Activated T-cell treated with anti-CD3 and anti-CD28 coated beads for 24 hours (primary cell): ENCODE measurements around the gene TAOK3.

Source experiments
- DNase-seq: peaks from one replicate; pipeline ENCODE4 v3.0.0-alpha.2; 2020; ENCODE audit warnings: low read depth

Gene TAOK3

DNA sequence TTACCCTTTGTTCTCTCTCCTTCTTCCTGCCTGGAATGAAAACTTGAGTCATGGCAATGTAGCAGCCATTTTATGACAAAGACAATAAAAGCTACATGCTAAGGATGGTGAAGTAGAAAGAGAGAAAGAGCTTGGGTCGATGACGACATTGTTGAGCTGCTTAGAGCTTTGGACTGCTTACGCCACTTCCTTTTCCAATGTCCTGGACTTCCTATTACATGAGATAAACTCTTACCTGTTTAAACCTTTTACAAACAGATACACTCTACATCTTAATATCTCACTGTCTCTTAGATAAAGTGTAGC is 166.6 kb downstream of the TAOK3 start:
- DNase-seq, result no peak

DNA sequence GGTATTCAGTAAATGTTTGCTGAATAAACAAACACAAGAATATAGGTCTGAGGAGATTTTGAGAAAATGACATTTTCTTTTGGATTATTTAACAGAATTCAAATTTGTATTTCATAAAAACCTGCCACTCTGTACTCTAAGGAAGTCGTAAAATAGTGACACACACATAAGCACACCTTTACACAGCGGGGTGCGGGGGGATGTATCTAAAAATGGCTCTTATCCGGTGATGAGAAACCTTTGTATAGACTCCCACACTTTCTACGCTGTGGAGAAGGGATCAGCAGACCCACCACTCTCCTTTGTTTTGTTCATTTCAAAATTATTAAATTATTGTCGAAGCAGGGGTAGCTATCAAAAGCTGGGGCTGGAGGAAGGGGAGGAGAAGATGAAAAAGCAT is 178.7 kb downstream of the TAOK3 start:
- no peak for DNase-seq

DNA sequence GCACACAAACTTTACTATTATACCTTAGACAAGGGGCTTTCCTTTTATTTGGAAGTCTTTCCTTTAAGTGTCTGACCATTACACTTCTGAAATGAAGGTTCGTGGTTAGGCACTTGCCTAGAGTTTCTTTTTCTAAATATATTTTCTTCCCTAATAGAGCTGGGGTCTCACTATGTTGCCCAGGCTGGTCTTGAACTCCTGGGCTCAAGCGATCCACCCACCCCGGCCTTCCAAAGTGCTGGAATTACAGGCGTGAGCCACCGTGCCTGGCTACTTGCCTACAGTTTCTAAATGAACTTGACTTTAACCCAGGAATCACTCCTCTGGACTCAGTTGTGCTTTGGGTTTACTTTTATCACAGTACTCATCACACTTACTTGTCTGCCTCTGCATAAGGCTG is 179.2 kb downstream of the TAOK3 start:
- no peak for DNase-seq

GRCh38 chr12:118190266-118190665 is 182.4 kb downstream of the TAOK3 start:
- DNase-seq, result no peak

DNA sequence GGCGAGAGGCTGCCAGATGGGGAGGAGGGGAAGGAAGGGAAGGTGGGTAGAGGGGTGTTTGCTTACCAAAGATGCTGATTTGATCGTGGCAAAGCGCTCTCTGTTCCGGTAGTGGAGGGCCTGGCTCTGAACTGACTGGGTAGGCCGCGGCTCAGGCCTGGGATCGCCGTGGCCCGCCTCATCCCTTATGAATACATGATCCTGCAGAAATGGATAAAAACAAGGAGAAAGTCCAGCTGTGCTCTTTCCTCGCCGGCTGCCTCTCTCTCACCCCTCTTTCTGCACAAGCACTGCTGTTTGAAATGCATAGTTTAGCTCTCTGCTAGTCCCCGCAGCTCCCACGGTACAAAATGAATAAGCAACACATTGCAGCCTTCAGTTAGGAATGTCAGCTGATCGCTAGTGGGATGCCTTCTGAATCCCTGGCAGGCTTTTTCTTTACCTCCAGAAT is 182.9 kb downstream of the TAOK3 start:
- DNase-seq, result no peak

DNA sequence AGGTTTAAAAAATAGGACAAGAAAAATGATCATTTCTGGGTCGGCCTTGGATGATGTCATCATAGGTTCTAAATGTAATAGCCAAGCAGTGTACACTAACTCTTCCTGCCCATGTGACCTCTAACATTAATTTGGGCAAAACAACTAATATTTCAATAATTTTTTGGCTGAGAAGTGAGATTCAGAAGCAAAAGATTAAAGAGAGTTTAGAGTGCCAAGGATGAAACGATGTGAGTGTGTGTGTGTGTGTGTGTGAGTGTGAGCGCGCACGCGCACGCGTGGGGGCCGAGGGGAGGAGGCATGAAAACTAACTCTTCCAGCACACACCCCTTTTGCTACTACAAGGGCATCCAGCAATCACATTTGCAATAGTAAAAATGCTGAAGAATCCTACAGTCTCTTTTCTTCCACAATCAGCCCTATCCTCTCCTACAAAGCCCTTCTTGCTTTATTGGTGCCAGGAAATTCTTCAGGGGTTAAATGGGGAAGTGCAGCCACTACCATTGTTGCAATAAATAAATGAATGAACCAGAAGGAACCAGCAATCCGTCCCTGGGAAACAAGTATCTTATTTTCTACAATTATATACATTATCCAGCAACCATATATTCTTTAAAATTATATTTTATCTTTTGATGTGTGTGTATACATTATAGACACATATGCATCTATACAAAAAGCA is 183.9 kb downstream of the TAOK3 start:
- no peak for DNase-seq

DNA sequence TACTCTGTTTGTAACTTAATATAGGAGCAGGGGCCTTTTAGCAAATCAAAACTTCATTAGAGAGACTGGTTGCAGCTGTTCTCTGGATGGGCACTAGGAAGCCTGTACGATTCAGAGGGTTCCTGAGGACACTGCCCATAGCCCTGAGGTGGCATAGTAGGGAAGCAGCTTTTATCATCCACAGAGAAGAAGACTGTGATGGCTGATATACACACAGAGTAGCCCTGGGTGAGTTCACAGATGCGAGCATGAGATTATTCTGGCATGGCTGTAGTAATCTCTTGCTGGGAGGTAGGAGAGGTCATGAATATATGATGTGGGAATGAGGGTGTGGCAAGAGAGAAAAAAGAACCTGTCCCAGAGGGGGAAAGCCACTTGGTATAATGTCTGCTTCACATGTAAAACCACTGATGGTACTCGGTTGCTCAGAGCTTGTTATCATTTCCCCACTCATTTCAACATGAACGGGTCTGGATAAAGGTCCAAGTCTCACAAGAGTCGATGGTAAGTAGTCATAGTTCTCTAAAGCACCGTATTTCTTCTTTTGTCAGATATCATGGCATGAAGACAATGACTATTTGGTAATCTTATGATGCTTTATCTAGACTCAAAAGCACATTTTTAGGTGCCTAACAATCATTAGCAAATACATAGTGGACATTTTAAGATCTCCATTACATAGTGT is 184.8 kb downstream of the TAOK3 start:
- no peak for DNase-seq

DNA sequence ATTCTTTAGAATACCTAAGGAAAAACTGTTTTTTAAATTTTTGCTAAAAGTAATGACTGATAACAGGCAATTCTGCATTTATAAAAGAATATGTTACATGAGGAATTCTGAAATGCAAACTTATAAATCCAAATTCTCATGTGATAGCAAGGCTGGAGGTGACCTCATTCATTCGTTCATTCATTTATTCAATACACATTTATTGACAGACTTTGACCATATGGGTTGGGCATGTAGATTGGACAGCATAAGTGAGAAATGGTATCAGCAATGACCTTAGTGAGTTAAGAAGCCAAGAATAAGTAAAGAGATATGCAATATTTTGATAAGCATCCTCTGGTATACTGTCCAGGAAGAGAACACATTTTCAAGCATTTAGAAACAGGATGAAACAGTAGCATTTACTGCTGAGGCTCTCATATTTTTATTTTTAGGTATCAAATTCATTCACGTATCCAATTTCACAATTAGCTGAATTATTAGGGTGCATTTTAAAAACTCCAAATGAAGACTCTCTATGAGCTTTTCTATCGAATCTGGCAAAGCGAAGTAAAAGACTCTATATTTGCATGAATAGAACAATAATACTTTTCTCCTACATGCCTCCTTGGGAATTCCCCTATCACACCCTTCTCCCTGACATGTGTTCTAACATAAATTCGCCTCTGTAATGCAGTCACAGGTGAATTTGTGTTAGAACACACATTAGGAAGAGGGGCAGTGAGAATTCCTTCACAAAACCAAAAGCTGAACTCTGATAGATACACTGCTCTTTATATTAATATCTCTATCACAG is 186.9 kb downstream of the TAOK3 start:
- no peak for DNase-seq

GRCh38 chr12:118183711-118184110 is 189.0 kb downstream of the TAOK3 start:
- no peak for DNase-seq

DNA sequence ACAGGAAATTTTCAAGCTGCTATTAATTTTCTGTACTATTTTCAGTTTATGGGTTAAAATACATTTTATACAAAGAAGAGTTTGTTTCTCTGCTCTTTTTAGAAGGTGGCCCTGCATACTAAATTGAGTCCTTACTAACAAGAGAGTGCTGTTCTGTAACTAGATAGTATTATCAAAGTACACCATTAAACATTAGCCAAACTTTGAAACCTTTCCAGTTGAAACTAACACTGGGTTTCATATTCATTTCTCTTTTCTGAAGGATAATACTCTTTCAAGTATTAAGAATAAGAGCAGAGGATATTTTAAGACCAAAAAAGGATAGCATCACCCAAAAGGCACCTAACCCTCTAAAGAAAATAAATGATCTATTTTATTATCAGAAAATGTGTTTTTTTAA is 189.6 kb downstream of the TAOK3 start:
- no peak for DNase-seq

DNA sequence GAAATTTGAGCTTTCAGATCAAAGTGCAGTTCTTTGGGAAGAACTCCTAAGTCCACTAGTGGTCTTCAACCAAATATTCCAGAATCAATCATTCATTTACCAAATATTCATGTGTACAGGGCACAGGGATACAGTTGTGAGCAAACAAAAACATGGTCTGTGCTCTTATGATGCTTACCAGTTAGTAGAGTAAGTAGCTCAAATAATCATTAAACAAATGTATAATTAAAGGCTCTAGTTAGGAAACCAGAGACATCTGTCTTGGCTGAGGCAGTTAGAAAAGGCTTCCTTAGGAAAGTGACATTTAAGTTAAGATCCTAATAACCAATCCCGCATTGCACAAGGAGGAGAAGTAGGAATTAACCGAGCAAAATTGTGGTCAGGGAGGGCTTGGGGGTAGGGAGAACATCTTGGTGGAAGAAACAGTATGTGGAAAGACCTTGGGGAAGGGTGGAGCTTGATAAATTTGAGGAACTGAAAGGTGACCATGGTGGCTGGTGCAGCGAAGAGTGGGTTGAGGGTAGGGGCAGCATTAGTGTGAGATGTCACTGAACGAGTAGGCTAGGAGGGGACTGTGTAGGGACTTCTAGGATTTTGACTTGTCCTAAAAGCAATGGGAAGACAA is 196.8 kb downstream of the TAOK3 start:
- DNase-seq, result no peak

DNA sequence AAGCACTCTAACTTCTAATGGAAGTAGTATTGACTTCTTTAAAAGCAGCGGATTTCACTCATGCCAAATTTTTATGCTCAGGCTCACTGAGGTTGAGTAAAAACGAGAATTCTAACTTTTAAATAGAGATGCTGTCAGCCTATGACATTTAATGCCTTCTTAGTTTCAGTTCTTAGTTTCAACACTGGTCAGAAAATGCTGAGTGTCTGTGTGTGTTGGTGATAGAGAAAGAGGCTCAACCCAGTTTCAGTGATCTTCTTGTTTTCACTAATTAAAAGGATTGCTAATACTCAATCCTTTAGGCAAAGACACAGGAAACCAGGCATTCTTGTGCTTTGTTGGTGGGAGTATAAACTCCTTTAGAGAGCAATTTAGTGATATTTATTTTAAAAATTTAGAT is 205.8 kb downstream of the TAOK3 start:
- no peak for DNase-seq

DNA sequence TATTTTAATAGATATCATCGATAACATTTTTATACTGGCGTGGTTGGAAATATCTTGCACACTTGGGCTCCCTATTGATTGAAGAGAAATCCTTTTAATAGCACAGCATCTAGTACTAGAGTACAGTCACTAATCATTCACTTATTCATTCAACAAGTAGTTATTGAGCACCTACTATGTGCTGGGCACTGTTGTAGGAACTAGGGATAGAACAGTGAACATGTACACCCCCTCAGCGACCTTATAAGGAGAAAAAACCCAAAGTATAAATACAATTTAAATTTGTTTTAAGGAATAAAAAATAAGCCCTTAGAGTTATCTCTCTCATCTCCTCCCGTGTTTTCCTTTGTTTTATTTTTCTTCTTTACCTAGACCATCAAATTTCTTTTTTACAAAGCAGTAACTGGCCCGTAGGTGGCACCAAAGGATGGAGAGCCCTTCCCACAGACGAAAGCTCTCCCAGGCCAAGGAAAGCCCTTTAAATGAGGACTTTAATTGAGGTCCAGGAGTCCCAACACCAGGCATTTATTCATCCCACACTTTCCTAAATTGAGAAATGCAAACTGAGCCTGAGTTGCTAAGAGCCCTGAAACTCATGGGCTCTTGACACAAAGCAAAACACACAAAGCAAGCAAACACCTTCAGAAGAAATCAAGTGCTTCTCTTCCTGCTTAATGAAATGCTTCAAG is 207.8 kb downstream of the TAOK3 start:
- DNase-seq, result no peak

DNA sequence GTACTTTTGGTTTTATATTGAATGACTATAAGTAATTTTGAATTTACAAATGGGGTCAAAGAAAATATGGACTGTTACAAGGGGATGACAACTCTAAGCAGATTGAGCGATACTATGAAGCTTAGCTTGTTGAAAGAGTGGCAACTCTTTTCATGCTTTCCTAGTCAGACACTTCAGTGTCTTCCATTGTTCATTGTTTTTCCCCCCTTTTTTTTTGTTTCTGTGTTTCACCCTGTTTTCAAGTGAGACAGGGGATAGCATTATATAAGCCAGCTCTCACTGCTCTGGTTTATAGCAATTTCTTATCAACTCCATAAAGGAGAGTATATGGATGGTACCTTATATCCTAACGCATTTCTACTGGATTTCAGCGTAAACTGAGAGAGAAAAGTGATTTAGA is 212.2 kb downstream of the TAOK3 start:
- DNase-seq, result no peak

DNA sequence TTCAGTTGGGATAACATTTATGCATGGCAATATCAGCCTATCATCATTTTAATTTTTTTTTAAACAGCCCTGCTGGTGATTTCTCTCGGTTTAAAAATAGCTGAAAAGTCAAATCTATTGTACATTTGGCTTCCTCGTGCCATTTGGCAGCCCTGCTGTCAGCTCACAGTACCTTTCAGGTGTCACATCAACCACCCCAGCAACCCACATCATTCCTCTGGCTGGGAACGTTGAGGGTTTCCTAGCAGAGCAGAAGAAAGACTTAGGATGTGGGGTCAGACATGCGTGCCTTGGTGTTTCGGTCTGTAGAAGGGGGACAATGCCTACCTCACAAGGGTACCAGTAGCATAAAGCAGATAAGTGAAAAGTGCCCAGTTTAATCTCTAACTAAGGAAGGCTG is 221.0 kb downstream of the TAOK3 start:
- DNase-seq, result no peak

- DNase-seq, result no peak
Measured at GRCh38 chr12:118150625-118151024, 222.1 kb downstream of the TAOK3 start.

- no peak for DNase-seq
Measured at GRCh38 chr12:118148287-118148686, 224.4 kb downstream of the TAOK3 start.

DNA sequence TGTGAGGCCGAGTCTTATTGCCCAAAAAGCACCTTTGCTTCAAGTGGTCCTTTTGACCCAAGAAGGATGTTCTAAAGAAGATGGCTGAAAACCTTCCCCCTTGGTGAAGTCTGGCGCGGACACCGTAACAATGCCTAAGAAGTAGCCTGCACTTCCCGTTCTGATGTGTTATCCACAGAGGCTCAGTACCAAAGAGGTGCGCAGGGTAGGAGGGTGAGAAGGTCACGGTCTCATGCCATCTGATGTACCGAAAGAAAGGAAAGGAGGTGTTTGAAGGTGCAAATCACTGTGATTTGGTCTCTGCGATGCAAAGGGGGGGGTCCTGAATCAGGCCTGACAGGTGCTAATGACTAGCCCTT is 226.9 kb downstream of the TAOK3 start:
- no peak for DNase-seq

- DNase-seq, result no peak
Measured at GRCh38 chr12:118145113-118145797, 227.5 kb downstream of the TAOK3 start.

DNA sequence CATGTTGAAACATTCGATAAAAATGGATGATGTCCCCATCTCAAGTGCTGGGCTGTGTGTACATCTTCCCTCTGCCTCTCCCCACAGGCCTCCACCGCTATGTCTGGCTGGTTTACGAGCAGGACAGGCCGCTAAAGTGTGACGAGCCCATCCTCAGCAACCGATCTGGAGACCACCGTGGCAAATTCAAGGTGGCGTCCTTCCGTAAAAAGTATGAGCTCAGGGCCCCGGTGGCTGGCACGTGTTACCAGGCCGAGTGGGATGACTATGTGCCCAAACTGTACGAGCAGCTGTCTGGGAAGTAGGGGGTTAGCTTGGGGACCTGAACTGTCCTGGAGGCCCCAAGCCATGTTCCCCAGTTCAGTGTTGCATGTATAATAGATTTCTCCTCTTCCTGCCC is 228.2 kb downstream of the TAOK3 start:
- no peak for DNase-seq

- DNase-seq, result no peak
Measured at GRCh38 chr12:118140825-118141224, 231.9 kb downstream of the TAOK3 start.
